Astrocyte of the spinal cord (primary cell): ENCODE data around the gene AJAP1.

ENCODE experiments used
- DNase-seq: peaks from one replicate; pipeline ENCODE4 v3.0.0; 2011; ENCODE audit warnings: low read depth, low spot score
- H3K4me3 ChIP-seq: 2 replicates; pipeline ENCODE4 v1.5.1; 2011; ENCODE audit warnings: low read depth, mild to moderate bottlenecking, low read length, moderate library complexity
- in situ Hi-C: cut with HindIII; loops from 2 replicates; pipeline ENCODE4 v1.10.0; 2017; ENCODE audit warnings: low sequenced_read_pairs
- TF ChIP-seq, protein P1 (sequence below): IDR thresholded peaks from 2 replicates; pipeline ENCODE4 v1.5.1; 2012; ENCODE audit warnings: low read depth, mild to moderate bottlenecking, low read length, inconsistent platforms

Gene AJAP1, protein sequence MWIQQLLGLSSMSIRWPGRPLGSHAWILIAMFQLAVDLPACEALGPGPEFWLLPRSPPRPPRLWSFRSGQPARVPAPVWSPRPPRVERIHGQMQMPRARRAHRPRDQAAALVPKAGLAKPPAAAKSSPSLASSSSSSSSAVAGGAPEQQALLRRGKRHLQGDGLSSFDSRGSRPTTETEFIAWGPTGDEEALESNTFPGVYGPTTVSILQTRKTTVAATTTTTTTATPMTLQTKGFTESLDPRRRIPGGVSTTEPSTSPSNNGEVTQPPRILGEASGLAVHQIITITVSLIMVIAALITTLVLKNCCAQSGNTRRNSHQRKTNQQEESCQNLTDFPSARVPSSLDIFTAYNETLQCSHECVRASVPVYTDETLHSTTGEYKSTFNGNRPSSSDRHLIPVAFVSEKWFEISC

DNA sequence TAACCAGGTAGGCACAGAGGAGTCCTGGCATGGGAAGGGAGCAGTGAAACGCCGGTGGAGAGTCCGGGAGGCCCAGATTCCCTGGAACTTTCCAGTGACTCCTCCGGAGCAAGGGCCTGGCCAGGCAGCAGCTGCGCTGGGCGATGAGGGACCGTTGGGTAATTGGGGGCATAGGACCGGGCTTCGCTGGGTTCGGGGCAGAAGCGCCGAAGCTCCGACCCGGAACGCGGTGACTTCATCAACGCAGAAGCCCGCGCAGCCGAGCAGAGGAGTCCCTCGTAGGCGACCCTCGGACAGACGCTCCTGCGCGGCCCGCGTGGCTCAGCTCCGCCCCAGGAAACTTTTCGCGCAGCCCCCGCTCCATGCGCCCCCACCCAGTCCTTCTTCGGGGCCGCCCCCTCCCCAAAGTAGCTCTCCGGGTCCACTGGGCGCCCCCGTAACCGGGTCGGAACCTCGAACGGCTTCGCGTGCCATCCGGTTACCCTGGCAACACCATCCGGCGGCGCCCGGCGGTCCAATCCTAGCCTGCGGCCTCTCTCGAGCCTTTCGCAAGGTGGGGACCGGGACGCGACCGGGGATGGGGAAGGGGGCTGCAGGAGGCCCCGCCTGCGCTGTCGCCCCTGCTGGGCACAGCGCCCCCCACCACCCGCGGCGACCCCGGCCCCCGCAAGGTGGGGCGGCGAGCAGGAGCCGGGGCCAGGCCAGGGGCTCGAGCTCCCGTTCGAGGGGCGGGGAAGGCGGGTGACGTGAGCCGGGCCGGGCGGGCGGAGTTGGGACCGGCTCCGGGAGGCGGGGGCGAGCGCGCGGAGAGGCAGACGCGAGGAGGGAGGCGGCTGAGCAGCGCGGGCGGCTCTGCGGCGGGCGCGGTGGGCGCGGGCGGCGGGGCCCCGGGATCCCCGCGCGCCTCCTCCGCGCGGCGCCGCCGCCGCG lies at the start of gene AJAP1:
TSS of gene AJAP1 (plus strand) at position 814 of the 930 bp plus-strand sequence. CDS start 817 bp downstream, outside the sequence.
- DNase-seq: no peak
- in situ Hi-C loops: no loop called here
- TF ChIP-seq, protein P1, sequence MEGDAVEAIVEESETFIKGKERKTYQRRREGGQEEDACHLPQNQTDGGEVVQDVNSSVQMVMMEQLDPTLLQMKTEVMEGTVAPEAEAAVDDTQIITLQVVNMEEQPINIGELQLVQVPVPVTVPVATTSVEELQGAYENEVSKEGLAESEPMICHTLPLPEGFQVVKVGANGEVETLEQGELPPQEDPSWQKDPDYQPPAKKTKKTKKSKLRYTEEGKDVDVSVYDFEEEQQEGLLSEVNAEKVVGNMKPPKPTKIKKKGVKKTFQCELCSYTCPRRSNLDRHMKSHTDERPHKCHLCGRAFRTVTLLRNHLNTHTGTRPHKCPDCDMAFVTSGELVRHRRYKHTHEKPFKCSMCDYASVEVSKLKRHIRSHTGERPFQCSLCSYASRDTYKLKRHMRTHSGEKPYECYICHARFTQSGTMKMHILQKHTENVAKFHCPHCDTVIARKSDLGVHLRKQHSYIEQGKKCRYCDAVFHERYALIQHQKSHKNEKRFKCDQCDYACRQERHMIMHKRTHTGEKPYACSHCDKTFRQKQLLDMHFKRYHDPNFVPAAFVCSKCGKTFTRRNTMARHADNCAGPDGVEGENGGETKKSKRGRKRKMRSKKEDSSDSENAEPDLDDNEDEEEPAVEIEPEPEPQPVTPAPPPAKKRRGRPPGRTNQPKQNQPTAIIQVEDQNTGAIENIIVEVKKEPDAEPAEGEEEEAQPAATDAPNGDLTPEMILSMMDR: no peak
- no peak within 1 kb of the TSS for H3K4me3 ChIP-seq

DNA sequence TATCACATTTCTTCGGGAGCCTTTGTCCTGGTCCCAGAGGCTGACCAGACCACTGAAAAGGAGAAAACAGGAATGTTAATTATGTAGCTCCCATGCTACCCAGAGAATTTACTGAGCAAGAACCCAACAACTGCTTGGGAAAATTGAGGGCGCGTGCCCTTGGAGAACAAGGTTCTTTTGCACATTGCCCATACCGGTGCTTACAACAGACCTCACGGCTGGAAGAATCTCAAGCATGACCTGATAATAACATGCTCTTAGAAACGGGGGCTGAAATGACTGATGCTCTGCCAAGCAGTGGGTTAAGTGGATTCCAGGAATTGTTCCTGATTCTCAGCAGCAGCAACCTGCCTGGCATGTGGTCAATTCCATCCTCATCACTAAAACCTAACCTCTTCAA lies 49.3 kb upstream of the AJAP1 start:
- no peak overlapping the region for H3K4me3 ChIP-seq
- no peak for DNase-seq
- TF ChIP-seq, protein P1: no peak
- in situ Hi-C loops: no loop called here

DNA sequence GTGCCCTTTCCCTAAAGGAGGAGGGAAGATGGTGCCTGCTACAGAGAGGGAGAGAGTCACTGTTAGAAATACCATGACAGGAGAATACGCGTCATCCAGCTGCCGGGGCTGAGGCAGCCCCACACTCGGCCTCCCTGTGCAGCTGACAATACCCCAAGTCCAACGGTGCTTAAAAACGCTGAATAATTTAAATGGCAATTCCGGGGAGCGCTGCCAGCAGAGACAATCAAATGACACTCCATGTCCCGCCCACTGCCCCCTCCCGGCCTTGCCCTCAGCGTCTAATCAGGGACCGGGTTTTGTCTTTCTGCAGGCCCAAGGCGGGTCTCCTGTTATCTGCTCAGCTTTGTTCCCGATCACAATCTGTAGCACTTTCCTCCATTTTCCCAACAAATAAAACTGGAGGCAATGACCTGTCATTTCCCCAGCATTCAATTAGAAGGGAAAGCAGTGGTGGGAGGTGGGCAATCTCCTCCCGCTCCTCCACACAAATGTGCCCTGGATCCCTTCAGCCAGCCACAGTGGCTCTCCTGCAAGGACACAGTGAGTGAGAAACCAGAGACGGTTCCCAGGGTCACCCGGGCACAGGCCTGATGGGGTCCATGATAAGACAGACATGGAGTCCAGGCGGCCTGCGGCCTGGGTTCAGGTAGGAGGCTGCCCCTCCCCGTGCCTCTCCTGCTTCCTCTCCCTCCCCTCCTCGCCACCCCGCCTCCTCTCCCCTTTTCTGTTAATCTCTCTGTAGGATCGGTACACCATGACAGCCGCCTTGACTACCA lies 42.7 kb upstream of the AJAP1 start:
- in situ Hi-C loops: no loop called here
- H3K4me3 ChIP-seq: no peak overlapping the region
- TF ChIP-seq, protein P1: no peak
- no peak for DNase-seq

DNA sequence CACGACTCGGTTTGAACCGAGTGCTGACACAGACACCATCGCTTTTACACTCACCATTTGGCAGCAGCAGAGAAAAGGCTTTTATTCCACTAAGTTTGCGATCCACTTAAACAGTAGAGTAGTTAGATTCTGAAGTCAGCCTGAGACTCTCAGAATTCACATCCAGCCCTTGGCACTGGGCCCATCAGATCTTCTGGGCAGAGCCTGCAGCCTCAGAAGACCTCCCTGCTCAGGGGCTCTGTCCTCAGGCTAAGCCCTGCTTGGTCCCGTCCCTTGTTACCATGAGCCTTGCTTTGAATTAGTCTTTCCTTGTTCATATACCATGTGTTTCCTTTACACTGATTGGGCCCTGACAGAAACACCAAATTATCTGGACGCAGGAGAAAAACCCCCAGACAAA lies 41.4 kb upstream of the AJAP1 start:
- H3K4me3 ChIP-seq: no peak overlapping the region
- in situ Hi-C loops: no loop called here
- no peak for DNase-seq
- TF ChIP-seq, protein P1: no peak

DNA sequence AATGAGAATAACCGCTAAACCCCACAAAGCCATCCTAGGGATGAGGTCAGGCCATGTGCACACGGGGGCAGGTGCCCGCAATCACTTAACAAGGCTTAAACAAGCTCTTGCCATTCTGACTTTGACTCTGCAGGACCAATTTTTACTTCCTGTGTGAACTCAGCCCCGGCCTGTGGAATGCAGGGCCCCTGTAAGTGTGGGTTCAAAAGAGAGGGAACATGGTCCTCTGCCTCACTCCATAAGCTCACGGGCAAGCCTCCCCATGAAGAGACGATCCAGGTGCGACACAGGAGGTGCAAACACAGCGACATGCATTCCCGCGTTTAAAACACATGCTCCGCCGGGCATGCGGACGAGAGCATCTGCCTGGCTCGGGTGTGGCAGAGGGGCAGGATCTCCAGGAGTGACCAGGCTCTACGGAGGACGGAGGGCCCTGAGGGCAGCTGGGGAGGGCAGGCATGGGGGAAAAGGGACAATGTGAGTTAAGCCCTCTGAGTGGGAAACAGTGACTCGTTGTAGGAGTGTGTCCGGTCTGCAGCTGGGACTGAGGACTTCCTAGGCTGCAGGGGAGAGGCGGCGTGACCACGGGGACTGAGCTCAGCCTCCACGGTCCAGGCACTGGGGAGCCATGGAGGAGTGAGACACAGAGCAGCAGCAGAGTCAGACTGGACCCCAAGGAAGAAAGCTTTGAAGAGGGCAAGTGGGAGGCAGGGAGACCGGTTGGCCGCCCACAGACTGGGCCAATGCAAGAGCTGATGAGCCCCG lies 40.6 kb upstream of the AJAP1 start:
- in situ Hi-C loops: no loop called here
- TF ChIP-seq, protein P1: no peak

More for the DNA sequence above, 40.6 kb upstream of the AJAP1 start:
- H3K4me3 ChIP-seq: no peak overlapping the region
- no peak for DNase-seq
